GOT3 (cell line): ENCODE measurements around the gene GALNT10.
"Not testable (repeated sequence)": the region's sequence is repeated elsewhere in the genome, so short reads cannot be mapped to it uniquely, and the experiment has no call there.

Experiments
- DNase-seq: peaks from one replicate; lab custom pipeline; 2025; ENCODE audit warnings: mixed read lengths; lab: John Stamatoyannopoulos, UW

GALNT10 gene

GRCh38 chr5:154190595-154191304, at the start of gene GALNT10:
Gene GALNT10 (plus strand): TSS chr5:154190733. CDS start chr5:154190867, 134 bp downstream.
- DNase-seq: no peak

DNA sequence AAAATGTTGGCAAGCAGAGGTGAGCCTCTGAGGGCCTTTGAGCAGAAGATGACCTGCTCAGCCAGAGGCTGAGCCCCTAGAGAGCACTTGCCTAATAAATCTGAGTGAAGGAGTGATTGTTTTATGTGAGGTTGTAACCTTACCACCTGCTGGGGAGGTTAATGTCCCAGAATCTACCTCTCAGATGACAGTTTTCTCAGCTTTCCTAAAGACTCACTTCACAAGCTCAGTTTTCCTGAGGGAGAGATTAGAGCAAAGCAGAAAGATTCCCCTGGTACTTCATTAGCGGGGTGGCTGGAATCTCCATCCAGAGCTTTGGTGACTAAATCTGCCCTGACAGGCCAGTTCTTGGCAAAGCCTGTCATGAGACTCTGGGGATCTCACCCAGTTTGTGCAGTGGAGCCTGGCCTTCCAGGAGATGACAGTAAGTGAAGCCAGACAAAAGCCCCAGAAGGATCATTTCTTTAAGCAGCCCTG, 48.8 kb upstream of the GALNT10 start:
- no peak for DNase-seq

DNA sequence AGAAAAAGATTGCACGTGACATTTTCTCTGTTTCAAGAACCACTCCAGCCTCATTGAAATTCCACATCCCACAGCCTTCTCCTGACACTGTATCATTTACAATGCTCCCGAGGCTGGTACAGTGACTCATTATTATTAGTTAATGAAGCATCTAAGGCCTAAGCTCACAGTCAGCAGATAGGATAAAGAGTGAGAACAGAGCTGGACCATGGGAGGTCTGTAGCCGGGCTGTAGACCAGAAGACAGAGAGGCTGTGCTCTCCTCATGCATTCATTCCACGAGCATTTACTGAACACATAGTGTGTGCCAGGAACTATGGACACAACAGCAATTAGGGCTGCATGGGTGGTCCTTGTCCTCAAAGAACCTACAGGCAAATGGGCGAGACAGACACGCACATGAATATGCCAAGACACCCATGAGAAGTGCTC, 47.3 kb upstream of the GALNT10 start:
- DNase-seq: no peak

DNA sequence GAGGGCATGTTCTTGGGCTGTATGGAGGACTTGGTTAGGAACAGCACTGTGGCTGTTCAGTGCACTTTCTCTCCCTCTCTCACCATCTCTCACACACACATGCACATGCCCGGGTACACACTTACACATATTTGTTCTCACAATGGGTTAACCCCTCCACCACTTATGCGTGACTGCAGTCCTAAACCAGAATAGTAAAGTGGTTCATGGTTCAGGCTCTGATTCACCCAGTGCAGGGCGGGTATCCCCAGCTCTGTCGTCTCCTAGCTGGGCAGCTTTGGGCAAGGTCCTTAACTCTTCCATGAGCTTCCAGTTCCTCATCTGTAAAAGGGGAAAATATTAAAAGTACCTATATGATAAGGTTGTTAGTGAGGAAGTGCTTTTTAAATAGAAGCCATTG, 45.3 kb upstream of the GALNT10 start:
- no peak for DNase-seq

DNA sequence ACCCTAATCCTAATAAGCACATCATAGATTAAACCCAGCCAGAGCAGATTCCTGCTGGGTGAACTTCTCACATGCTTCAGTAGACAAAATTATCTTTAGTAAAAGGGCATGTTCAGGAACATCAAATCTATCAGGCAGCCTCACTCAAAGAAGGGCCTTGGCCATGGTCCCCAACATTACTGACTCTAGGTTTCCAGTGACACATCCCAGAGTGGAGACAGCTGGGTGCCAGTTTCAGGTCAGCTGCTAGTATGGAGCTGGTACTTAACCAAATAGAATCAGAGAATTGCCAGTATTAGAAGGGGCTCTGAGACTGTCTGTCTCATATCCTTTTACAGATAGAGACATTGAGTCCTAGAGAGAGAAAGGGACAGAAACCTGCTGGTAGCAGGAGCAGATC, 44.1 kb upstream of the GALNT10 start:
- no peak for DNase-seq

GRCh38 chr5:154147666-154148065, 42.9 kb upstream of the GALNT10 start:
- no peak for DNase-seq

DNA sequence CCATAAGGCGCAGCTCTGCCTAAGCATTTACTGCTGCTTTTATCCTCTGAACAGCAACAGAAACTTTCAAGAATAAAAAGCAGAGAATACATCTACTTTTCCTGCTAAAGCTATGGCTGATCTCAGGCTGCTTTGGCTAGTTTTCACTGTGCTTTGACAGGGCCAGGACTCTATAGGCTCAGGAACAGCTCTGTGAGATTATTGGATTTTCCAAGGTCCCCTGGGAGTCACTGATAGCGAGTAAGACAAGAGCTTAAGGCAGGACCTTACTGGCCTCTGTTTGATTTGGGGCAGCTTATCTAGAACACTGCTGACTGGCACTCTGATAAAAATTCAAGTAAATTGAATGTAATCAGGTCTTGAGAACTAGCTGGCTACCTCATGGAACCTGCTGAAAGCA, 40.1 kb upstream of the GALNT10 start:
- DNase-seq: not testable (repeated sequence)

GRCh38 chr5:154157483-154158378, 32.8 kb upstream of the GALNT10 start:
- no peak for DNase-seq

- DNase-seq: no peak
Observed at GRCh38 chr5:154158379-154158737, 32.2 kb upstream of the GALNT10 start.

DNA sequence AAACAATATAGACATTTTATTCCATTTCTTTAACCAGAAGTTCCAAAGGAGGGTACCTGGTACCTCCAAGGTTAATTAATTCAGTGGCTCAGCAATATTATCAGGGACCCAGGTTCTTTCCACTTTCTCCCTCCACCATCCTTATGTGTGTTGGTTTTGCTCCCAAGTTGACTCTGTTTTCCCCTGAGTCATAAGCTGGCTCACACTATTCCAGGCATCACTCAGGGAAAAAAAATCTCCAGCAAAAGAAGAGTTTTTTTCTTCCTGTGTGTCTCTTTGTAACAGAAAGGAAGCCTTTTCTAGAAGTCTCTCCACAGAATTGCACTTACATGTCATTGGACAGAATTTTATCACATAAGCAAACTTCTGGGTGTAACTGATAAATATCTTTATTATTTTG, 31.2 kb upstream of the GALNT10 start:
- DNase-seq: no peak

- no peak for DNase-seq
Observed at GRCh38 chr5:154162539-154163151, 27.9 kb upstream of the GALNT10 start.

DNA sequence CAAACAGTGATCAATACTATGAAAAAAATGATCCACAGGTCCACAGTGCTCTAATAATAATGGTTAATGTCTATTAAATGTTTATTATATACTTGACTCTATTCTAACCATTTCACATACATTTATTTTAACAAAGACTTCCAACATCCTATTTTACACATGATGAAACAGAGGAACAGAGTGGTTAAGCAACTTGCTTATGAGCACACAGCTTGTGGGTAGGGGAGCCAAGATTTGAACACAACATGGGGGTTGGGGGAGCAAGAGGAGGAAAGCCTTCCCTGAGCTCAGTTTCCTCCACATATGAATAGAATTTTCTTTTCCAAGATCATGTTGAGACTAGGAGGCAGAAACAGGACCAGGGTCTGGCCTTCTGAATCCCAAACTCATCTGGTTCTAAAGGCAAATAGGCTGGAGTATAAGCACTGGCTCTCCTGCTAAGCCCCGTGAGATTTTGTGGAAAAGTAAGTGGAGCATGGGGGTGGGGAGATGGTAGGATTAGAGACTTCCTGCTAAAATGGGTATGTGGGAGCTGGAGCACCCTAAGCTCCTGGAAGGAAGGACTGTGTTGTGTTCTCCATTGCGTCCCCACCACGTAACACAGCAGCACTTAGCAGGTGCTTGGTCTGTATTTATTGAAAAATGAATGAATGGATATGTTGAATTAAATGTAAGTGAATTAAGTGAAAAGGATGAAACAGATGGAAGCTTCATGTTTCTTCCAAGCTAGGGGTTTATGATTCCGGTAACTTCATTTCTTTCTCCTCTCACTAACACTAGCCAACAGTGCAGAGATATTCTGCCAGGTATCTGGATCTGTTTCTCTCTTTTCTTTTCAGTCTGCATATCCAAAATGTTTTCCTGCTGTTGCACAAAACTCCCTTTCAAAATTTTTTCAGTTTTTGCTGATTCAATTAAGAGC, 26.9 kb upstream of the GALNT10 start:
- DNase-seq: no peak

DNA sequence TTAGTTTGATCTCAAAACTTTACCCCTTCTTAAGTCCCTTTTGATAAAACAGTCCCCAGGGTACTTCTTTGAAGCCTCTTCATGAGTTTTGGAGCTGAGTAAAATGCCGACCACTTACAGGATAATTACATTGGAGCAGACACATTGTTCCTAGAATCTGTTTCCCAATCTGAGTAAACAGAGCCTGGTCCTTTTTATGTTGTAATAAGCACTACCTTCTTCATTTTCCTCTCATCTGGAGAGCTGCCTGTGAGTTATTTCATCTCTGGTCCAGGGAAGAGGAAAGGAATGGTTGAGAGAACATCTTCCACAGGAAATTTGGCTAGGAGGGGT, 26.3 kb upstream of the GALNT10 start:
- DNase-seq: no peak

DNA sequence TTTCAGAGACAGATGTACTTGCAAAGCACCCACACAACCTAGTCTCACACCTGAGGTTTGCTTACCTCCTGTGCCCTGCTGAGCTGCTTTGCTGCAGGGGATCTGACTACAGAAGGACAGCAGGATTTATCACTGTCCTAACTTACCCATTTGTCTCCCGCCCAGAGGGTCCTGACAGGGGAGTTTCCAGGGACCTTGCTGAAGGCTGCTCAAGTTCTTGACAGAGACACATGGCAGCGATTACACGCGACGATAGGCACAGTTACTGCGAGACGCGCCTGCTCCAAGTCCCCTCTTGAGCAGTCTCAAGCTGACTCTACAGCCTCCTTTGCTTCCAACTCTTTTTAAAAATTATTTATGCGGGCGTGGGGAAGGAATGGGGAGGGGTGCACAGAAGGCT, 24.6 kb upstream of the GALNT10 start:
- DNase-seq: no peak

DNA sequence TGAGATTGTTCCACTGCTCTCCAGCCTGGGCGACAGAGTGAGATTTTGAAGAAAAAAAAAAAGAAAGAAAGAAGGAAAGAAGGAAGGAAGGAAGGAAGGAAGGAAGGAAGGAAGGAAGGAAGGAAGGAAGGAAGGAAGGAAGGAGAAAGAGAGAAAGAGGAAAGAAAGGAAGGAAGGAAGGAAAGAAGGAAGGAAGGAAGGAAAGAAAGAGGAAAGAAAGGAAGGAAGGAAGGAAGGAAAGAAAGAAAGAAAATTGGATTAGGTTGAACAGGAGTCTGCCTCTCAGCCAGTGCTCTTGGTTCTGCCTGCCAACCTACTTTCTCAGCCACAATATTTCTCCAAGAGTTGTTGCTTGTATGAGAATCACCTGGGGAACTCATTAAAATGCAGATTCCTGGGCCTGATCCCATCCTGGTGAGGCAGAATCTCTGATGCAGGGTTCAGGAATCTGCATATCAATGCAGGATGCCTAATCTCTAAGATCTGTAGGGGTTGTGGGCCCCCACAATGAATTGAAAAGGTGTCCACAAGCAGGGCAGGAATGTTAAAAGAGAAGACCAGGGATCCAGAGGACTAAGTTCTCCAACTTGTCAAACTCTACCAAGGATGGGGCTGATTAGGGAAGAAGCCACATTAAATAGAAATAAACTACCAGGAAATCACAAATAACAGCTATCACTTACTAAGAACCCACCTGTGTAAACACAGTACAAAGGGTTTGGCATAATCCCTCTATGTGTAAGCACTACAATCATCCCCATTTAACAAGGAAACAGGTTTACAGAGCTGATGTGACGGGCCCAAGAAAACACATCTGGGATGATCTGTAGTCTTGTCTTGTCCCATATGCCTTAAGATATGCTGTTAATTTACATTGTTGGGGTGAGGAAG, 23.4 kb upstream of the GALNT10 start:
- no peak for DNase-seq

GRCh38 chr5:154168395-154168794, 22.1 kb upstream of the GALNT10 start:
- DNase-seq: no peak

GRCh38 chr5:154172785-154173184, 17.7 kb upstream of the GALNT10 start:
- DNase-seq: no peak

DNA sequence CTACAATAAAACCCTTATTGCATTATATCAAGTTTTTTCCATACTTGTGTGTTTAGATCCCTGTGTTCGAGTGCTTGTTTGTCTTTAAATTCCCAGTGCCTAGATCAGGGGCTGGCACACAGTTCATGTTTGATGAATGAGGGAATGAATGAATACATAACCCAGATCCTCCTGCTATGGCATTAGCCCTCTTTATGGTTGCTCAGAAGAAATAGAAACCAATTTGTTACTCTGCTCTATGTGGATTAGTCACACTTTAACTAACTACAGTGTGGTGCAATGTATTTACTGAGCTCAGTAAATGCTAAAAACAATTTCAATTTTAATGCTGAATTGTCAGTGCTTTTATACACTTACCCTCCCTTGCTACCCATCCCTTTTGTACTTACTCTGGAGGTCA, 16.4 kb upstream of the GALNT10 start:
- no peak for DNase-seq

DNA sequence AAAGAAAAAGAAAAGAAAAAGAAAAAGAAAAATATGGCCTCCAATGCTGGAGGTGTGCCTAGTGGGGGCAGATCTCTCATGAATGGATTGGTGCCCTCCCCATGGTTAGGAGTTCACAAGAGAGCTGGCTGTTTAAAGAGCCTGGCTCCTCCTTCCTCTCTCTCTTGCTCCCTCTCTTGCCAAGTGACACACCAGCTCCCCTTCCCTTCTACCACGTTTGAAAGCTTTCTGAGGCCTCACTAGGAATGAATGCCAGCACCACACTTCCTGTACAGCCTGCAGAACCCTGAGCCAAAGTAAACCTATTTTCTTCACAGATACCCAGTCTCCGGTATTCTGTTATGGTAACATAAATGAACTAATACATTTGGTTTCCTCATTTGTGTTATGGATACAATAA, 14.4 kb upstream of the GALNT10 start:
- no peak for DNase-seq

DNA sequence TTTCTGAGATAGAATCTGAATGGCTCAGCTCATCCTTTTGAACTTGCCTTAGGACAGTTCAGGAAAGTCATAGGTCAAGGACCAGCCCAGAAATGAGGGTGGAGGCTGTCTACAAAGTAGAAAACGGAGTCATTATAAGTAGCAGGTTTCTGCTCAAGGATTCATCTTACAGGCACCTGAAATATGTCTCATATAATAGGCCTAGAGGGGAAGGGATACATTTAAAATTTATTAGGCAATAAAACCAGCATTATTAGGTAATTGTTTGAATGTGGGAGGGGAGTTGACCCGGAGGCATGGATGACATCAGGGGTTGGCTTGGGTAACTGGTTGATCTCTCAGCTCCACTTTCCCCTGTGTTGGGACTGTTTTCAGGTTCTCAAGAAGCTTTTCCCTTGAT, 11.9 kb upstream of the GALNT10 start:
- DNase-seq: no peak
